ENCODE results near the gene TRPV6.

Gene TRPV6

DNA sequence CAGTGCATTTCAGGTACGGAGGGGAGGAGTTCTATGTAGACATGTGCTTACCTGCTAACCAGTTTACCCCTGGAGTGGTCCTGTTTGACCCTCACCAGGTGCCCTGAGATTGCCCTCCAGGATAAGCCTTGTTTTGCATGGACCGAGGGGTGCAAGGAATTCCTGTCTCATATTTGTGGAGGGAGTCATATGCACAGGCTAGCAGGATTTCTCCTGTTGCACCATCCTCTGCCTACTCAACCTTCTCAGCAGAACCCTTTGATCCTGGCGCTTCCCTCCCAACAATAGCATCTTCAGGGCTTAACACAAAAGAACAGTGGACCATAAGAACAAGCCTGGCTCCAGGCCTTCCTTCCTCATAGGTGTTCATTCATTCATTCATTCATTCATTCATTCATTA is 7.2 kb downstream of the TRPV6 start:
- H3K27ac ChIP-seq (replicated peaks): no peak overlapping the region
- peaks cover 7% of the 10 kb centered on the region for H3K27me3 ChIP-seq (ENCODE audit: insufficient read depth, poor library complexity, severe bottlenecking)
- DNase-seq (ENCODE audit: low read depth in 1 of 2, low spot score in 1 of 2): no peak
- TF ChIP-seq POLR2AphosphoS5 (IDR thresholded peaks at IDR 0.05; ENCODE audit: low read depth) (no peak), GABPA (IDR thresholded peaks at IDR 0.05; ENCODE audit: low read depth) (no peak), SPI1 (IDR thresholded peaks at IDR 0.05; ENCODE audit: borderline replicate concordance, low read depth) (no peak), CTCF (IDR thresholded peaks at IDR 0.05; ENCODE audit: insufficient read depth, low read length) (no peak)
- TF ChIP-seq, protein P1, sequence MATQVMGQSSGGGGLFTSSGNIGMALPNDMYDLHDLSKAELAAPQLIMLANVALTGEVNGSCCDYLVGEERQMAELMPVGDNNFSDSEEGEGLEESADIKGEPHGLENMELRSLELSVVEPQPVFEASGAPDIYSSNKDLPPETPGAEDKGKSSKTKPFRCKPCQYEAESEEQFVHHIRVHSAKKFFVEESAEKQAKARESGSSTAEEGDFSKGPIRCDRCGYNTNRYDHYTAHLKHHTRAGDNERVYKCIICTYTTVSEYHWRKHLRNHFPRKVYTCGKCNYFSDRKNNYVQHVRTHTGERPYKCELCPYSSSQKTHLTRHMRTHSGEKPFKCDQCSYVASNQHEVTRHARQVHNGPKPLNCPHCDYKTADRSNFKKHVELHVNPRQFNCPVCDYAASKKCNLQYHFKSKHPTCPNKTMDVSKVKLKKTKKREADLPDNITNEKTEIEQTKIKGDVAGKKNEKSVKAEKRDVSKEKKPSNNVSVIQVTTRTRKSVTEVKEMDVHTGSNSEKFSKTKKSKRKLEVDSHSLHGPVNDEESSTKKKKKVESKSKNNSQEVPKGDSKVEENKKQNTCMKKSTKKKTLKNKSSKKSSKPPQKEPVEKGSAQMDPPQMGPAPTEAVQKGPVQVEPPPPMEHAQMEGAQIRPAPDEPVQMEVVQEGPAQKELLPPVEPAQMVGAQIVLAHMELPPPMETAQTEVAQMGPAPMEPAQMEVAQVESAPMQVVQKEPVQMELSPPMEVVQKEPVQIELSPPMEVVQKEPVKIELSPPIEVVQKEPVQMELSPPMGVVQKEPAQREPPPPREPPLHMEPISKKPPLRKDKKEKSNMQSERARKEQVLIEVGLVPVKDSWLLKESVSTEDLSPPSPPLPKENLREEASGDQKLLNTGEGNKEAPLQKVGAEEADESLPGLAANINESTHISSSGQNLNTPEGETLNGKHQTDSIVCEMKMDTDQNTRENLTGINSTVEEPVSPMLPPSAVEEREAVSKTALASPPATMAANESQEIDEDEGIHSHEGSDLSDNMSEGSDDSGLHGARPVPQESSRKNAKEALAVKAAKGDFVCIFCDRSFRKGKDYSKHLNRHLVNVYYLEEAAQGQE (IDR thresholded peaks at IDR 0.05; ENCODE audit: insufficient replicate concordance, low read depth): no peak
- no peak overlapping the region for H3K4me3 ChIP-seq (replicated peaks; ENCODE audit: insufficient read depth, low read length)

DNA sequence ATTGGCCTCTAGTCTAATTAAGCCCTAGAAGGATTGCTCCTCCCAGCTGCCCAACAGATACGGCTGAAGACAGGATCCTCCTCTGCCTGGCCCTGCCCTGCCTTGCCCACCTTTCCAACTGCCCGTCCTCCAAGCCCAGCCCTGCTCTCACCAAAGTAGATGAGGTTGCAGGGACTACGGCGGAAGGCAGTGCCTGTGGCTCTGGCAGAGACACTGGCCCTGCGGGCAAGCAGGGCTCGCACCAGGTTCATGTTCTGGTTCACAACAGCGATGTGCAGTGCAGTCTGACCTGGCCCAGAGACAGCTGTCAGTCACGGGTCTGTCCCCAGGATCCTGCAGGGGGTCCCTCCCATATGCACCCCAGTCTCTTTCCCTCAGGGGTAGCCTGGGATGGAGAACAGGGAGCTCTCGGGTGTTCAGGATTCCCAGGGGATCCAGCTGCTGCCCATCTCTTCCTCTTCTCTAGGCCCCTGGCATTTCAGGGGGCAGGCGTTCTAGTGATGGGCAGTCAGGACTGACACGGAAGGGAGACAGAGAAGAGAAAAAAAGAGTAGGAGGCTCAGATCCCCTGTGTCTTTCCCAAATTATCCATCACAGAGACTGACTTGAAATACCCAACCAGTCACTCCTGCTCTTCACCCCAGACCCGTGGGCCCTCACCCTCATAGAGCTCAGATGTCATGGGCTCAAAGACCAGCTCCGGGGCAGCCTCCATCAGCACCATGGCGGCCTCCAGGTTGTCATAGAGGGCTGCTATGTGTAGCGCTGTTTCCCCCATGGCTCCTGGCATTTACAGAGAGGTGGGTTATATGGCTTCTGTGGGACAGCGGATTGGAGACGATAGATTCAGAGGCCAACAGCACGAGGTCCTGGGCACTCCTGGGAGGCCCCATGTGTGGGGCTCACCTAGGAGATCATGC is 8.3 kb downstream of the TRPV6 start:
- DNase-seq (ENCODE audit: low read depth in 1 of 2, low spot score in 1 of 2): no peak
- H3K27ac ChIP-seq (replicated peaks): no peak overlapping the region
- peaks cover 7% of the 10 kb centered on the region for H3K27me3 ChIP-seq (ENCODE audit: insufficient read depth, poor library complexity, severe bottlenecking)
- H3K4me3 ChIP-seq (replicated peaks; ENCODE audit: insufficient read depth, low read length): no peak overlapping the region
- TF ChIP-seq, protein P1 (IDR thresholded peaks at IDR 0.05; ENCODE audit: insufficient replicate concordance, low read depth): no peak
- no peak for TF ChIP-seq POLR2AphosphoS5 (IDR thresholded peaks at IDR 0.05; ENCODE audit: low read depth)
- TF ChIP-seq SPI1 (IDR thresholded peaks at IDR 0.05; ENCODE audit: borderline replicate concordance, low read depth): no peak
- TF ChIP-seq CTCF (IDR thresholded peaks at IDR 0.05; ENCODE audit: insufficient read depth, low read length): no peak
- no peak for TF ChIP-seq GABPA (IDR thresholded peaks at IDR 0.05; ENCODE audit: low read depth)

DNA sequence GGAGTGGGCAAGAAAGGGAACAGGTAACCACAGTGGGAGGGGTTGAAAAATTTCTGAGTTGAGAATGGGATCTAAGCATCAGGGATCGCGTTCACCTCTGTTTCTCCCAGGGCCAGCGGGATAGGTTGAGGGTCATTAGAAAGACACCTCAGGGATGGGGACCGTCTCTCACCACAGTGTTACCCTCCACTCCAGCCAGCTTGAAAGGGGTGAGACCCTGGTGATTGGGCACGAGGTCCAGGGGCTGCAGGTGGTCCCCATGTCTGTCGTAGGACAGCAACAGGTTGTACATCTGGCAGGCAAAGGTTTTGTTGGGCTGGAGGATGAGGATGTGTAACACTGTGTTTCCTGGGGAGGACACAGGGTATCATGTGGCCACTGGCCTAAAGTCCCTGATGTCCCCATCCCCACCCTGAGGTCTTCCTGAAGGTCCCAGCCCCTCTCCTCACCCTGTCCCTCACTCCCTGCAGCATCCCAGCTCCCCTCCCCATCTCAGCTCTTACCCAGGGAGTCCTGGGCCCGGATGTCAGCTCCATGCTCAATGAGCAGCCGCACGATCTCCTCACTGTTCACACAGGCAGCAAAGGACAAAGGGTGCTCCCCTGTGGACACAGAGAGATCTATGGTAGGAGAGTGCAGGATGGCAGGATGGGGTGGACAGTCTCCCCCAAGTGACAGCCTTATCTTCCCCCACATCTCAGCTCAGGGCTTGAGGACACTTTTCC is 9.1 kb downstream of the TRPV6 start:
- H3K4me3 ChIP-seq (replicated peaks; ENCODE audit: insufficient read depth, low read length): no peak overlapping the region
- H3K27me3 ChIP-seq (ENCODE audit: insufficient read depth, poor library complexity, severe bottlenecking): peaks cover 3% of the 10 kb centered on the region
- no peak for DNase-seq (ENCODE audit: low read depth in 1 of 2, low spot score in 1 of 2)
- no peak overlapping the region for H3K27ac ChIP-seq (replicated peaks)
- TF ChIP-seq CTCF (IDR thresholded peaks at IDR 0.05; ENCODE audit: insufficient read depth, low read length) (no peak), SPI1 (IDR thresholded peaks at IDR 0.05; ENCODE audit: borderline replicate concordance, low read depth) (no peak), POLR2AphosphoS5 (IDR thresholded peaks at IDR 0.05; ENCODE audit: low read depth) (no peak), GABPA (IDR thresholded peaks at IDR 0.05; ENCODE audit: low read depth) (no peak)
- TF ChIP-seq, protein P1 (IDR thresholded peaks at IDR 0.05; ENCODE audit: insufficient replicate concordance, low read depth): no peak

Data from HL-60 (cell line).